ENCODE data around the gene PLPP2. TPM values are rescaled to one million over a fixed set of nuclear protein-coding genes. Genes with fewer than 3 reads are reported as not detected.

Gene PLPP2
- total and polyA plus RNA-seq, 9 of the 15 experiments (the other 6 are each of a cell fraction or from before 2014, with no cell fraction given) = 0.51 to 4.4 (median 2.2) TPM; not detected in 1

DNA sequence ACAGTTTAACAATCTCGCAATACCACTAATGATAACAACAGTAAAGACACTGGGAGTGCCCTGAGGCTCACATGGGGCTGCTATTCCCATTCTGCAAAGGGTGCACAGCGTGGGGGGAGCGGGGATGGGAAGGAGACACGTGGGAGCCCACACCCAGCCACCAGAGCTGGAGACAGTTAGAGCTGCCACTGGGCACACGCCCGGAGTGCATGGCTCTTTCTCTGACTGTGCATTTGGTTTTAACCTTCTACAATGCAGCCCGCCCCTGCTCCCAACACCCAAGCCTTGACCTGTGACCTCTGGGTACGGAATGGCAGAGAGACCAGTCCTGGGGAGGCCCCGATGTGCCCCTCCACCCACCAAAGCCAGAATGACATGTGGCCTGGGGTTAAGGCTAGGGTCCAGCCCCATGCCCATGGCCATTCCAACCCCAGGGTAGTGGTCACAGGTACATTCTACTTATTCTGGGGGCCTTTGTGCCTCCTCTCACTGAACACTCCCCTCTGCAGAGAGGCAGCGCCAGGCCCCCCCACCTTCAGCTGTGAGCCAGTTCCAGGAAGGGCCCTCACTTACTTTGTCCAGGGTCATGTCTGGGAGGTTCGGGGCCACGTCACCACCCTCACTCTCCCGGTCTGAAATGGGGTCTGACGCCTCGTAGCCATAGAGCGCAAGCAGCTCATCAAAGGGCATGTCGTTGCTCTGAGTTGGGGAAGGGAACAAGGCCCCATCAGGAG, 36.3 kb upstream of the PLPP2 start (continued):
- TF ChIP-seq HMG20A (CRISPR knock-in tag; conservative IDR thresholded peaks at IDR 0.05) (no peak), CEBPG (CRISPR knock-in tag; IDR thresholded peaks at IDR 0.05) (no peak), CEBPG (tag; conservative IDR thresholded peaks at IDR 0.05 in 1 of 2, IDR thresholded peaks at IDR 0.05 in 1 of 2) (no peak), TEAD4 (IDR thresholded peaks at IDR 0.05; ENCODE audit: low read length) (no peak), TEAD4 (CRISPR knock-in tag; IDR thresholded peaks at IDR 0.05; ENCODE audit: borderline replicate concordance) (no peak)

DNA sequence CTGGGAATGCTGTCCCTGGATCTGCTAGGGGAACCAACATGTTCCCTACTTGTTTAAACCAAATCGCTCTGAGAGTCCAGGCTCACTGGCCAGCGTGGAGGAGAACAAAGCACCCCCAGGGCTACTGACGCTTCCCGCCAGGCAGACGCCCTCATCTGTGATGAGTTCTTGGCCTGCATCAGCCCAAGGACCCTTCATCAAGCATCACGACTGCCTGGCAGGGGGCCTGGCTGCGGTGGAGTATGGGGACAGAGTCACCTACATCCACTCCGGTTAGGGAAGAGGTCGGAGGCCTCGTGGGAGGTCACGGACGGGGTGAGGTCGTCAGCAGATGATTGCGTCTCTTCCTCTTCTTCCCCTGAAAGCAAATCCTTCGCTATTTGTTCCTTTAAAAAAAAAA, 35.7 kb upstream of the PLPP2 start:
- in situ Hi-C loops (cut with MboI) = no loop called here
- Histone ChIP-seq H2AFZ (ENCODE audit: low read depth, low read length) (no peak overlapping the region), H3K36me3 (ENCODE audit: control insufficient read depth, insufficient read depth, low read length) (peaks cover 91% of the 10 kb centered on the region), H3K9me1 (ENCODE audit: control insufficient read depth, insufficient read depth, low read length) (no peaks in the 10 kb centered on the region), H3K4me2 (ENCODE audit: insufficient read depth, low read length) (no peak overlapping the region), H3K9me3 (replicated peaks; ENCODE audit: control insufficient read depth, insufficient read depth, low read depth, low read length) (peaks cover 30% of the 10 kb centered on the region), H3K27ac (ENCODE audit: extremely low read depth, low read depth, low read length) (no peak overlapping the region), H3K79me2 (ENCODE audit: control insufficient read depth, insufficient read depth, low read length) (peaks cover 4% of the 10 kb centered on the region), H4K20me1 (replicated peaks; ENCODE audit: control insufficient read depth, insufficient read depth, low read length) (no peaks in the 10 kb centered on the region), H3K27me3 (ENCODE audit: control insufficient read depth in 2 of 2, insufficient read depth in 2 of 2, low read length in 2 of 2) (no peaks in the 10 kb centered on the region), H3K9ac (ENCODE audit: insufficient read depth in 1 of 2, low read depth in 2 of 2, low read length in 2 of 2) (no peak overlapping the region; a peak in 1 of 4 replicates), H3K4me3 (no peak overlapping the region), H3K4me1 (replicated peaks in 1 of 2; ENCODE audit: control insufficient read depth in 2 of 2, insufficient read depth in 2 of 2, low read length in 2 of 2) (no peaks in the 10 kb centered on the region; a peak in 1 of 5 replicates)
- ATAC-seq (no peak), FAIRE-seq (no peak), DNase-seq (ENCODE audit: extremely low read depth in 1 of 4, low spot score in 3 of 4) (no peak)
- CTCF ChIA-PET (ENCODE audit: low intra/inter-chr PET ratio) = interaction anchor here (0.6 kb wide), 1 partner anchor 9 kb away, joined by 3 read pairs; no protein-coding TSS in a partner anchor
- no TSS peak for BruUV-seq (replicated peaks)
- POLR2A ChIA-PET = no interaction called here
- intact Hi-C loops (cut with micrococcal nuclease) = no loop called here
- no peak for TF ChIP-seq NRF1 (conservative IDR thresholded peaks at IDR 0.05 in 1 of 2, IDR thresholded peaks at IDR 0.05 in 1 of 2)
- no peak for TF ChIP-seq KDM2B (CRISPR knock-in tag; IDR thresholded peaks at IDR 0.05)
- no peak for TF ChIP-seq MCM7 (IDR thresholded peaks at IDR 0.05)
- no peak for TF ChIP-seq SMARCB1 (IDR thresholded peaks at IDR 0.05; ENCODE audit: insufficient read length, low read depth)
- TF ChIP-seq TGIF2 (CRISPR knock-in tag; IDR thresholded peaks at IDR 0.05) = no peak
- no peak for TF ChIP-seq ZNF551 (CRISPR knock-in tag; IDR thresholded peaks at IDR 0.05)
- TF ChIP-seq ARID1B (IDR thresholded peaks at IDR 0.05) = no peak
- TF ChIP-seq, protein P1, sequence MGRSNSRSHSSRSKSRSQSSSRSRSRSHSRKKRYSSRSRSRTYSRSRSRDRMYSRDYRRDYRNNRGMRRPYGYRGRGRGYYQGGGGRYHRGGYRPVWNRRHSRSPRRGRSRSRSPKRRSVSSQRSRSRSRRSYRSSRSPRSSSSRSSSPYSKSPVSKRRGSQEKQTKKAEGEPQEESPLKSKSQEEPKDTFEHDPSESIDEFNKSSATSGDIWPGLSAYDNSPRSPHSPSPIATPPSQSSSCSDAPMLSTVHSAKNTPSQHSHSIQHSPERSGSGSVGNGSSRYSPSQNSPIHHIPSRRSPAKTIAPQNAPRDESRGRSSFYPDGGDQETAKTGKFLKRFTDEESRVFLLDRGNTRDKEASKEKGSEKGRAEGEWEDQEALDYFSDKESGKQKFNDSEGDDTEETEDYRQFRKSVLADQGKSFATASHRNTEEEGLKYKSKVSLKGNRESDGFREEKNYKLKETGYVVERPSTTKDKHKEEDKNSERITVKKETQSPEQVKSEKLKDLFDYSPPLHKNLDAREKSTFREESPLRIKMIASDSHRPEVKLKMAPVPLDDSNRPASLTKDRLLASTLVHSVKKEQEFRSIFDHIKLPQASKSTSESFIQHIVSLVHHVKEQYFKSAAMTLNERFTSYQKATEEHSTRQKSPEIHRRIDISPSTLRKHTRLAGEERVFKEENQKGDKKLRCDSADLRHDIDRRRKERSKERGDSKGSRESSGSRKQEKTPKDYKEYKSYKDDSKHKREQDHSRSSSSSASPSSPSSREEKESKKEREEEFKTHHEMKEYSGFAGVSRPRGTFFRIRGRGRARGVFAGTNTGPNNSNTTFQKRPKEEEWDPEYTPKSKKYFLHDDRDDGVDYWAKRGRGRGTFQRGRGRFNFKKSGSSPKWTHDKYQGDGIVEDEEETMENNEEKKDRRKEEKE (IDR thresholded peaks at IDR 0.05; ENCODE audit: borderline replicate concordance in 1 of 2, control insufficient read depth in 1 of 2, low read depth in 2 of 2, low read length in 1 of 2) = no peak
- no peak for TF ChIP-seq CSDE1 (IDR thresholded peaks at IDR 0.05)
- TF ChIP-seq WHSC1 (IDR thresholded peaks at IDR 0.05; ENCODE audit: low read length) = no peak
- 97% methylated on average over 10 of the region's 15 CpGs for WGBS (ENCODE audit: insufficient coverage, low coverage, missing lambda C conversion rate)

Data from K562 (cell line).